HG03520 (cell line): ENCODE results near the gene MPHOSPH10.
A peak's percentile ranks its signal among the peaks of the same experiment; 100 is the strongest.
"Not testable (repeated sequence)": the region's sequence is repeated elsewhere in the genome, so short reads cannot be mapped to it uniquely, and the experiment has no call there.

Source experiments
- ATAC-seq: cut with Tn5 transposase; IDR thresholded peaks from one replicate; pipeline ENCODE4 v1.9.1; 2021; ENCODE audit warnings: mild to moderate bottlenecking, moderate library complexity; ENCODE audit not compliant: unreplicated experiment

The MPHOSPH10 gene, protein sequence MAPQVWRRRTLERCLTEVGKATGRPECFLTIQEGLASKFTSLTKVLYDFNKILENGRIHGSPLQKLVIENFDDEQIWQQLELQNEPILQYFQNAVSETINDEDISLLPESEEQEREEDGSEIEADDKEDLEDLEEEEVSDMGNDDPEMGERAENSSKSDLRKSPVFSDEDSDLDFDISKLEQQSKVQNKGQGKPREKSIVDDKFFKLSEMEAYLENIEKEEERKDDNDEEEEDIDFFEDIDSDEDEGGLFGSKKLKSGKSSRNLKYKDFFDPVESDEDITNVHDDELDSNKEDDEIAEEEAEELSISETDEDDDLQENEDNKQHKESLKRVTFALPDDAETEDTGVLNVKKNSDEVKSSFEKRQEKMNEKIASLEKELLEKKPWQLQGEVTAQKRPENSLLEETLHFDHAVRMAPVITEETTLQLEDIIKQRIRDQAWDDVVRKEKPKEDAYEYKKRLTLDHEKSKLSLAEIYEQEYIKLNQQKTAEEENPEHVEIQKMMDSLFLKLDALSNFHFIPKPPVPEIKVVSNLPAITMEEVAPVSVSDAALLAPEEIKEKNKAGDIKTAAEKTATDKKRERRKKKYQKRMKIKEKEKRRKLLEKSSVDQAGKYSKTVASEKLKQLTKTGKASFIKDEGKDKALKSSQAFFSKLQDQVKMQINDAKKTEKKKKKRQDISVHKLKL

DNA sequence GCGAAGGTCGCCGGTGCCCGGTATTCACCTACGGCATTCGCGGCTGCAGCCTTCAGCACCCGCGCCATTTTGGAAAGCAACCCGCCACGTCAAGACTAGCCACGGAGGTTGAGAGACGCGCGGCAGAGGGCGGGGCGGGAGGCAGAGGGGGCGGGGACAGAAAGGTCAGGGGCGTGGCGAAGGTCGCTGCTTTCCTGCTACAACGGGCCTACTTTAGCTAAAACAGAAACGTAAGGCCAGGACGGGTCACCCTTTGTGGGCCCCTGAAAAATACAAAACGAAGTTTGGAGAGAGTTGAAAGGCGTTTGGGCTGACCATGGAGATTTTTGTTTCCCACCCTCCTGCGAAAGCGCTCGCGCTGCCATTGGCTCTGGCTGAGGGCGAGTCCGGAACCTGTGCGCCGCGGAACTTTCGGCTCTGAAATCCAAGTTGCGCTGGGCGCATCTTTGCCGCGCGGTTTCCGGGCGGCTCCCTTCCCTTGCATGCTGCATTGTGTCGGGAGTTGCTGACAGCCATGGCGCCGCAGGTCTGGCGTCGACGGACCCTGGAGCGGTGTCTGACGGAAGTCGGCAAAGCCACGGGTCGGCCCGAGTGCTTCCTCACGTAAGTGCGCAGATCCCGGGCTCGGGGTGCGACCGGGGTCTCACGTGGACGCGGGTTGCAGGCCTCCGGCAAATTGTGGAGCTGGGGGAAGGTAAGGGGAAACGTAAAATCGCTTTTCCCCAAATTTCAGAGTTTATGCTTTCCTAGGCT, at the start of gene MPHOSPH10, which contains the start of gene MCEE:
MPHOSPH10 (plus strand) TSS at position 483 of the 753 bp plus-strand sequence; CDS start at position 515, 32 bp downstream.
MCEE (minus strand) TSS at position 78 of the 753 bp plus-strand sequence; CDS start at position 68, 10 bp downstream.
- ATAC-seq: peak; percentile 91

DNA sequence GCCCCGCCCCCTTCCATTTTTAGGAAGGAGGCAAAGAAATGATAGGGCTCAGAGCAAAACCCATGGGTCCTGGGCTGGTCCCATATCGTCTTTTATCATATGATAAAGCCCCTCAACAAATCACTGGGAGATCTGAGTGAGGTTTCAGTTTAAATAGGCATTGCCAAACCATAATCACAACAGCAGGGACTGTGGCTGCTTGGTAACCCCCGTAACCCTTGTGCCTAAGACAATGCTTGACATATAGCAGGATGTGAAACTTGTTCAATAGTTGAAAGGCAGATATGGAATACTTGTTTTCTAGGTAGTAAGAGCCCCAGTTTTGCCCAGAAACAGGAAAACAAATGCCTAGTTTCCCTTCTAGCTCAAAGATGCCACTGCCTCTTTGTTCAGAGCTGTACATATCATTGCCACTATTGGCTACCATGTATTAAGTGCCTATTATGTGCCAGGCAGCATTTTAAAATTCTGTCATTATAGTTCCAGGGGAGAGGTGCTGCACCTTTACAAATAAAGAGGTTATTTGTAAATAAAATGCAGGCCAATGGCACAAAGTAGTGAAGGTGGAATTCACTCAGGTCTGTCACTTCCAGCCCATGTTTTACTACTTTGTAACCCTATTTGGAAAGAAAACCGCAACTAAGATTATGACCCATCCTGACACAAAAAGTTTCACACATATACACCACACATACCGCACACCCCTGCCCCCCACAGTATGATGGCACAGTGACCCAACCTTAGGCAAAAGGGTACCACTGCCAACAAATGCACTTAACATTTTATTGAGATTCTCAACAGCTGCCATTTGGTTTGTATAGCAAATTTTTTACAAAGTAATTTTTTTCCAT, 47.8 kb upstream of the MPHOSPH10 start:
- ATAC-seq: no peak

DNA sequence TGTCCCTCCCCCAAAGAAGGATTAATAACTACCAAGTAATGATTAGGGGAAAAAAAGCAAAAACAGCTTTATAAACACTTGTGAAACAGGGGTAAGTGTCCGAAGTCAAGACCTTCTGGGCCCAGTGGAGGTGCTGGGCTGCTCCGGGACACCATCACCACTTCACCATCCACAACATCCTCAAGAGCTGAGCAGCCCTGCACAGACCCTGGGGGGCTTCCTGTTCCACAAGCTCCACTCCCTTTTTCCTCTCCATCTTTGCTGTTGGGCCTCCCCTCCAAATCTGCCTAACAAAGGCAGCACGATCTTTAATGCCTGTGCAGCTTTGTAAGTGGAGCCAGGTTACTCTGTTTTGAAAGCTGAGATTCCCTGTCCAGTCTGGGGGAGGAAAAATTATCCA, 47.1 kb upstream of the MPHOSPH10 start:
- not testable (repeated sequence) for ATAC-seq

DNA sequence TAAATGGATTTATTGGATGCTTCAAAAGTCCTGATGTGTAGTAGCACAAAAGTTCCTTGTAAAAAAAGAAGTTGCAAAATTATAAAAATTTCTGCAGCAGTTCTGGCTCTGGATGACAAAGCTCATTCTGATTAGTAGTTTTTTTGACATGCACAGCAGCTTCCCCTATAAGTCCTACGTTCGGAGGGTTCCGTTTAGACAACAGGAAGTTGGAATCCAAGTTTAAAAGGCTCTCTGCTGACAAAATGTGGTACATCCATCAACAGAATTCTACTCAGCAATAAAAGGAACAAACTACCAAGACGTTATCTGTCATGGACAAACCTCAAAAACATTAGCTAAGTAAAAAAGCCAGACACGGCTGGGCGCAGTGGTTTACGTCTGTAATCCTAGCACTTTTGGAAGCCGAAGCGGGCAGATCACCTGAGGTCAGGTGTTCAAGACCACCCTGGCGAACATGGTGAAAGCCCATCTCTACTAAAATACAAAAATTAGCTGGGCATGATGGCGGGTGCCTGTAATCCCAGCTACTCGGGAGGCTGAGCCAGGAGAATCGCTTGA, 46.6 kb upstream of the MPHOSPH10 start:
- not testable (repeated sequence) for ATAC-seq

DNA sequence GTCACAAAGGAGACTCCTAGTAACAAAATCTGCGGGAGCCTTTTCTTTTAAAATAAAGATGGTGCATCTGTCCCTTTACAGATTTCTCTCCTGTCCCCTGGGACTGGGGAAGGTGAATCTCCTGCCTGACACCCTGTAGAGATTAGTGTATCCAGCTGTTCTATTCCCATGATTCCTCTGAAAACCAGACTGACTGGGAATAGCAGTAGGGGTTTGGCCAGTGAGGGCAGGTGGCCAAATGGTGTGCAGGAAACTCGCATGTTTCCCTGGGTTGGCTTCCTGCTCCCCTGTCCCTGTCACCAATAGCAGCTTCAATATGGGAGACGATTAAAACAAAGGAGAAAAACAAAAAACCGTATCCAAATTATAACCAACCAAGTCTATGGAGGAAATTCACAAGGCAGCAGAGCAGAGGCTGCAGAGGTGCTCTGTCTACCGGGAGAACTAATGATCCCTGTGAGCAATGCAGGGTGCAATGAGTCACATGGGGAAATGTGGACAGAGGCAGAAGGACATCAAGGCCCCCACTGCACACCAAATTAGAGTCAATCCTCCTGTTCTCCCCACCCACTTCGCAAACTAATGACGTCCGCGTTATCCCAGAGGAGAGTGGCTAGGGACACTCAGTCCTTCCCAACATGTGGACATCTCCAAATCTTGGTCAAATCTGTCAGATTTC, 45.0 kb upstream of the MPHOSPH10 start:
- not testable (repeated sequence) for ATAC-seq

DNA sequence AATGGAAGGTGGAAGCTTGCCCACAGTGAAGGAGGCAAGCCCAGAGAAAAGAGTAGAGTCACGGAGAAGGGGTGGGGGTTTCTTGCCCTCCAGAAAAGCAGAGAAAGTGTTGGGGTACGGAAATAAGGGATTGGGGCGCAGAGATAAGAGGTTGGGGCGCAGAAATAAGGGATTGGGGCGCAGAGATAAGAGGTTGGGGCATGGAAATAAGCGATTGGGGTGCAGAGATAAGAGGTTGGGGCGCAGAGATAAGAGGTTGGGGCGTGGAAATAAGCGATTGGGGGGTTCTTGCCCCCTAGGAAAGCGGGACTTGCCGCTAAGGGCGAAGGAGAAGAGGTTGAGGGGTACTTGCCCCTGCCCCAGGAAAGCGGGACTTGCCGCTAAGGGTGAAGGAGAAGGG, 41.0 kb upstream of the MPHOSPH10 start:
- not testable (repeated sequence) for ATAC-seq

DNA sequence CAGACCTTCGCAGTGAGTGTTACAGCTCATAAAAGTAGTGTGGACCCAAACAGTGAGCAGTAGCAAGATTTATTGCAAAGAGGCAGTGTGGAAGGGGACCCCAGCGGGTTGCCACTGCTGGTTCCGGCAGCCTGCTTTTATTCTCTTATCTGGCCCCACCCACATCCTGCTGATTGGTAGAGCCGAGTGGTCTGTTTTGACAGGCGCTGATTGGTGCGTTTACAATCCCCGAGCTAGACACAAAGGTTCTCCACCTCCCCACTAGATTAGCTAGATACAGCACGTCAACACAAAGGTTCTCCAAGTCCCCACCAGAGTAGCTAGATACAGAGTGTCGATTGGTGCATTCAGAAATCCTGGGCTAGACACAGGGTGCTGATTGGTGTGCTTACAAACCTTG, 38.6 kb upstream of the MPHOSPH10 start:
- not testable (repeated sequence) for ATAC-seq

DNA sequence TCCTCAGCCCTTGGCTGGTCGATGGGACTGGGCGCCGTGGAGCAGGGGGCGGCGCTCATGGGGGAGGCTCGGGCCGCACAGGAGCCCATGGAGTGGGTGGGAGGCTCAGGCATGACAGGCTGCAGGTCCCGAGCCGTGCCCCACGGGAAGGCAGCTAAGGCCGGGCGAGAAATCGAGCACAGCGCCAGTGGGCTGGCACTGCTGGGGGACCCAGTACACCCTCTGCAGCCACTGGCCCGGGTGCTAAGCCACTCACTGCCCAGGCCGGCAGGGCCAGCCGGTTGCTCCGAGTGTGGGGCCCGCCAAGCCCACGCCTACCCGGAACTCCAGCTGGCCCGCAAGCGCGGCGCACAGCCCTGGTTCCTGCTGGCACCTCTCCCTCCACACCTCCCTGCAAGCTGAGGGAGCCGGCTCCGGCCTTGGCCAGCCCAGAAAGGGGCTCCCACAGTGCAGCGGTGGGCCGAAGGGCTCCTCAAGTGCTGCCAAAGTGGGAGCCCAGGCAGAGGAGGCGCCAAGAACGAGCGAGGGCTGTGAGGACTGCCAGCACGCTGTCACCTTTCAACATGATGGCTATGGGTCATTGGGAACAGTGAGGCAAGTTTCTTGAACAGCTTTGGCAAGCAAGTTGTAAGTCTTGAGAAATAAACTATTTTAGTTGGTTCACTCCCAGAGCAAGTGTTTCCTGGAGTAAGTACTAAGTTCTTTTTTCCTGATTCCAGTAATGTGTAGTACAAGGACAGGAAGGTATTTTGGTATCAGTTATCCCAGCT, 37.8 kb upstream of the MPHOSPH10 start:
- ATAC-seq: not testable (repeated sequence)

DNA sequence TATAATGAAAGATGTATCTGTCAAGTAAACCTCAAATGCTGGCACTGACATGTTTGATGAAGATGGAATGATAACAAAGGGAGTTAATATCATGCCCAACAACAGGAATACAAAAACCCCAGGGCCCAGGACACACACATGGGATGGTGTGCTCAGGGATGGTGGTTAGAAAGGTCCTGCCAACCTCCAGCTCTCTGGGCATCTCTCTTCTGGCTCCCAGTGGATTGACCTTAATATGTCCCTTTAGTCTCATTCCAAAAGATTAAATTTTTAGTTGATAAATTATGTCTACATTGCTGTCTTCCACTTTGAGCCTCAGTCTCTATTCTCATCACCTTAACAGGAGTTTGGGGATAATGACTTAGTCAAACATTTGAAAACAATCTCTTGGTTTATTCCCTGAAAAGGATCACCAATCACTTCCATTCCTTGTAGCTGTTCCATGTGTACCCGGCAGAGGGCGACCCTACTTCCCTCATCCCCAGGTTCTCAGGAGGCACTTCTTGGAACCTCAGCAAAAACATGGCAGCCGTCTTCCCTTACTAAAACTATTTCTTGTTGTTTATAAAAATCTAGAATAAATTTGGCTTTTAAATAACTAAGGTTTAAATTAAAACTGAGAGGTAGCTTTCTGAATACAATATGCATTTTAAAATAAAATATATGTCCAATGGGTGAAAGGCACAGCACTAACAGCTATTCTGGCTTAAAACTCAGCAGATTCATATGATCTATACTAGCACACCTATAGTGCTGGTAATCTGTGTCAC, 30.1 kb upstream of the MPHOSPH10 start:
- ATAC-seq: no peak

DNA sequence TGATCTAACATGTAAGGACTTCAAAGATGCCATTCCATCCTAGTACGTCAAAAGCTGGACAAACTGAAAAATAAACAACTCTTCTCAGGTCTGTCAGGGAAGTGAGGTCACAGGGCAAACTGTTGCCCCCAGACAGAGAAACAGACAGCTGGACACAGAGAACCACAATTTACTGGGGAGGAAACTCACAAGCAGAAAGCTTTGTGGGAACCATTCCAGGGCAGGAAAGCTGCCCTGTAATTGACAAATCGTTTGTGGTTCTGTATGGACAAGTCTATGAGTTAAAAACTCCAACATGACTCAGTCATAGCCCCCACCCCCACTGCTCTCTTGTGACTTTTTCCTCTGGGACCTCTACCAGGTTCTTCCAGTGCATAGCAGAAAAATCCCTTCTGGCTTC, 28.8 kb upstream of the MPHOSPH10 start:
- ATAC-seq: no peak

DNA sequence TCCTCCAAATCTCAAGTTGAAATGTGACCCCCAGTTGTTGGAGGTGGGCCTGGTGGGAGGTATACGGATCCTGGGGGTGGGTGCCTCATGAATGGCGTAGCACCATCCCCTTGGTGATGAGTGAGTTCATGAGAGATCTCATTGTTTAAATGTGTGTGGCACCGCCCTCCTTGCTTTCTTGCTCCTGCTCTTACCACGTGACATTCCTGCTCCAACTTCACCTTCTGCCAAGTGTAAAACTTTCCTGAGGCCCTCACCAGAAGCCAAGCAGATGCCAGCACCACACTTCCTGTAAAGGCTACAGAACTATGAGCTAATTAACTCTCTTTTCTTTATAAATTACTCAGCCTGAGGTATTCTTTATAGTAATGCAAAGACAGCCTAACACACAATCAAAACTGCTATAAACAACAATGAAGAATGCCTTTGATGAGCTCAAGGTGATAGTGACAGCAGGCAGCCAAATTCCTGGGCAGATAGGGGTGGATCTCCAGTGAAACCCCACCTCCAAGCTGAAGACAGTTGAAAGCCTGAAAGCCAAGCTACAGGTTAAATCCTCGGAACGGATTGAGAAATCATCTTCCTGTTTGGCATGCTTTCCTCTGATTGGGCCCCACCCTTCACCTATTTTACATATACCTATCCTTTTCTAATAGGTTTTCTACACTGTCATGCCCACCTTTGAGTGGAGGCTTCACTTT, 27.3 kb upstream of the MPHOSPH10 start:
- no peak for ATAC-seq

DNA sequence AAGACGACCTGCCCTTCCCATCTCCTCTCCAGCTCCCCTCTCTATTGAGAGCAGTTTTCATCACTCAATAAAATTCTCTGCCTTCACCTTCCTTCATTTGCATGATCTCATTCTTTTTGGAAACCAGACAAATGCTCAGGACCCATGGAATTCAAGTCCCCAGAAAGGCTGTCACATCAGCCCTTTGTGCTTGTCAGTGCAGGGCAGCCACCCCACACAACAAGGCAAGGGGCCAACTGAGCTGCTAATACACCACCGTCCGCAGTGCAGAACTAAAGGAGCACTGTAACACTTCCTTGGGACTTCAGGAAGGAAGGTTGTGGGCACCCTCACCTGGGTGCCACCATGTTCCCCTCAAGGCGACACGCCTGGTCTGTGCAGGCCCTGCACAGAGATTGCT, 26.6 kb upstream of the MPHOSPH10 start:
- no peak for ATAC-seq

DNA sequence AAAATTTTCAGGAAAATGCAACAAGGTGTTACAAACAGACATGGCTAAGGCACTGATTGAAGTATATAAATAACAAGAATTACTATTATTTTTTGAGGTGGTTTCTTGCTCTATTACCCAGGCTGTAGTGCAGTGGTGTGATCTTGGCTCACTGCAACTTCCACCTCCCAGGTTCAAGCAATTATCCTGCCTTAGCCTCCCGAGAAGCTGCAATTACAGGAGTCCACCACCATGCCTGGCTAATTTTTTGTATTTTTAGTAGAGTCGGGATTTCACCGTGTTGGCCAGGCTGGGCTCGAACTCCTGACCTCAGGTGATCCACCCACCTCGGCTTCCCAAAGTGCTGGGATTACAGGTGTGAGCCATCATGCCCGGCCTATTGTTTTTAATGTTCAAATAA, 24.0 kb upstream of the MPHOSPH10 start:
- not testable (repeated sequence) for ATAC-seq

DNA sequence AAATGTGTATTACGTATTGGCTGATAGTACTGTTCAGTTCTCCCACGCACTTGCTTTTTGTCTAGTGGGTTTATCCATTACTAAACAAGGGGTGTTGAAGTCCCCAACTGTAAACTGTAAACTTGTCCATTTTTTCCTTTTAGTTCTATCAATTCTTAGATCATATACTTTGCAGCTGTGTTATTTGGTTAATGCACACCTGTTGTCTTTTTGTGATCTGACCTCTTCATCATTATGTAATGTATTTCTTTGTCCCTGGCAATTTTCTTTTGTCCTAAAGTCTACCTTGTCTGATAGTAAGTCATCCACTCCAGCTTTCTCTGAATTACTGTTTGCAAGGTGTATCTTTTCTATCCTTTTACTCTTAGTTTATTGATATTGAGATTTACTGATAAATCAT, 22.3 kb upstream of the MPHOSPH10 start:
- ATAC-seq: no peak

DNA sequence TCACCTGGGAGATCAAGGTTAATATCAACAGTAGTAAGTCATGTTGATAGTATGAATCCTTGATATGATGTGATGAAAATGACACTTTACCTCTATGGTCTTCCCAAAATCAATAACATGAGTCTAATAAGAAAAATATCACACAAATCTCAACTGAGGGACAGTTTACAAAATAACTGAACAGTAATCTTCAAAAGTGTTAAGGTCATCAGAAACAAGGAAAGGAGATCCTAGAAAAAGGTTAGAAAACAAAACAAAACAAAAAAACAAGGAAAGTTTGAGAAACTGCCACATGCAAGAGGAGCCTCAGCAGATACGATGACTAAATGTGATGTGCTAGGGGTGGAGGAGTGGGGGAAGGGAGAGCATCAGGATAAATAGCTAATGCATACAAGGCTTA, 16.6 kb upstream of the MPHOSPH10 start:
- ATAC-seq: no peak

DNA sequence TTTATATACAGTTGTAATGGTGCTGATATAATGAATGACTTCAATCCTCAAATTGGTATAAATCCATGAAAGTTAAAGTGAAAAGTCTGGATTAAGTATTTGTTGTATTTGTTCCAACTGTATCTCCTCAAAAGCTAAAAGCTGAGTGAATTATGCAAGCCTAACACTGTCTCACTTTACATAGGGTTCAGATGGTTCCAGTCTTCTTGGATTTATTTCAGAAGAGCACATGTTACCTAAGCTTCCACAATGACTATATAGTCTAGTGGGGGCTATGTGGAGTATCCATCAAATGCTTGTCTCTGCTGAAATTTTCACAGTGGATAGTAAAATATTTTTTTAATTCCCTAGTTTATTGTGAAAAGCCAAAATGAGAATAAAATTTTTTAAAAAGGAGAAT, 13.4 kb upstream of the MPHOSPH10 start:
- ATAC-seq: no peak

DNA sequence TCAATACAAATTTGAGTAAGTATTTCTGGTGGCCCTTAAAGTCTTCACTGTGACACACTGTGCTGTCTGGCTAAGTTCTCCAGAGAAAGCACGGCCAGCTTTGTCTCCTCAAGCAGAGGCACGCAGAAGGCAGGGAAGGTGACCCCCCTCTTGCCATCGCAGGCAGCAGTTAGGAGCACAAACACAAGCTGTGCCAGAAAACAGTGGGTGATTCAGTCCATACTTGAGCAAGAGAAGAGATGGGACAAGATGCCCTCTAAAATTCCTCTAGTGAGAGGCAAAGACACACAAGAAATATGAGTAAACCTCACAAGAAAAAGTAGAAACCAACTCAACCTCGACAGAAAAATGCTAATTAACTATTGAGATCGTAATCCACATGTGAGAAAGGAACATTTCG, 10.2 kb upstream of the MPHOSPH10 start:
- no peak for ATAC-seq
